Stromal cell of bone marrow (primary cell): ENCODE data around the gene OSGIN1.

ENCODE experiments used
- DNase-seq: peaks from one replicate; pipeline ENCODE4 v3.0.0-alpha.2; 2012; ENCODE audit warnings: low read depth

OSGIN1 gene

DNA sequence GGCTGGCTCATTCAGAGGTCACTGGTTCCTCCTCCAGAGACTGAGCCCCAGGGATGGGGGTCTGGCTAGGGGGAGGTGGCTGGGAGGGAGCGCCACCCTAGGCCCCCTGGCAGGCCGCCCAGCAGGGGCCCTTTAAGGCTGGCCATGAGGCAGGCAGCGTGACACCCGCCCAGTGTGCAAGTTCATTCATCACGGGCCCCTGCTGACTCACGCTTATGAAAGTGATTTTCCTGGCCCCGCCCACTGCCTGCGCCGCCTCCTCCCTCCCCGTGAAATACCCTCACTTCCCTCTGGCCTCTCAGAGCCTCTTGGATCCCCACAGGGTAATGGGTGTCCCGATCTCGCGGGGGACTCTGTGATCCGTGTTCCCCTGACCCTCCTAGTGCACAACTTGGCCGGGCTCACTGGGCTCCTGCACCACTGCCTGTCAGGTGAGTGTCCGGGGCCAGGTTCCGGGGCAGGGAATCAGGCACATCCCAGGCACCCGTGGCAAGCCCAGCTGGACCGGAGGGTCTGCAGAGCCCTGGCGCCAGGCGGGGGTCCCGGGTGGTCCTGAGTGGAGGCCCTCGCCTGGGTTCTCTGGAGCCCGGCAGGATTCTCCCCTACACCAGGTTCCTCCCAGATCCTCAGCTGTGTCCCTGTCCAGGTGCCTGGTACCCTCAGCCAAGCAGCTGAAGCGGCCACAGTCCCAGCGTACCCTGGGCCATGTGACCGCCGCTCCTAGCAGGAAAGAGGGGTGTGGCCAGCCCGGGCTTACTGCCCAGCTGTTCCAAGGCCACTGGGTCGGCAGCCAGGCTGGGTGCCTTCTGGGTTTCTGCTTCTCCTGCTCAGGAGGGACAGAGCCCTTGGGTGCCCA lies at the start of gene OSGIN1:
OSGIN1 (plus strand) TSS at position 301 of the 856 bp plus-strand sequence. CDS start 4,432 bp downstream, outside the sequence.
- DNase-seq = peak; percentile 93

DNA sequence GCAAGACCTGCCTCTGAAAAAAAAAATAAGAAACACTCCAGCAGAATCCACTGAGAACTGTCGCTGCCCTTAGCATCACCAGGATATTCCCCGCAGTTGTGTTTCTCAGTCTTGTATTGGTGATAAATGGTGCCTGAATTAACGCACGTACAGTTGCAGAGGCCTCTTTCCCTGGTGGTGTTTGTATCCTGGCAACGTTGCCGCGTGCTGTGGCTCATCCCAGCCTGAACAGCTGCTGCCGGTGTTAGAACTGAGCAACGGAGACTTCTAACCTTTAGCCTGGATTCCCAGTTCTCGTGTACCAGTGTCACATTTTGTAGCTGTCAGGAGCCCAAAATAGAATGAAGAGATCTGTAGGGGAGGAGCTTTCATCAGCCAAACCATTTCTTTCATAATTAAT lies 49.3 kb upstream of the OSGIN1 start:
- DNase-seq = no peak

- no peak for DNase-seq
Observed at GRCh38 chr16:83906683-83907082, 46.4 kb upstream of the OSGIN1 start.

GRCh38 chr16:83907111-83907510 lies 45.9 kb upstream of the OSGIN1 start:
- no peak for DNase-seq

DNA sequence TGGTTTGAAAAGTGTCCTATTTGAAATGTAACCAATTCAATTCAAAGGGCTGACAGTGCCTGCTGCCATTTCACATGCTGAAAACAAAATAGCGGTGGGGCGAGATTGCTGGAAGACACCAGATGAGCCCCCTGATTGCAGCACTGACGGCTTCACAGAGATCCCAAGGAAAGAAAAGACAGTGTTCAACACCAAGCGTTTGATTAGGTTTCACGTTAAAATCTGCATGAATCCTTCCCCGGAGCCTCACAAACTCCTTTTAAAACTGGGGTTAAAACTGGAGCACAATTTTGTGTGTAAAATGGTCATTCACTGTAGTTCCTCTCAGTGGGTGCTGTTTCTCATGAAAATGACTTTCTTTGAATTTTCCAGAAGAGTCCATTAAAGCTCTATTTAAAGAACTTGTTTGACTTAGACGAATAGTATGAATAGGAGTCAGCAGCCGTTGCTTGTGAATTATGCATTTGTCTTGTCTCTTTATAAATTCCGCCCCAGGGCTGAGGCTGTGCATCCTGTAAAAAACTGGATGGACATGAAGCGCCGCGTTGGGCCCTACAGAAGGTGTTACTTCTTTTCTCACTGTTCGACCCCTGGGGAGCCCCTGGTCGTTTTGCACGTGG lies 45.3 kb upstream of the OSGIN1 start:
- DNase-seq = no peak

GRCh38 chr16:83908798-83909197 lies 44.2 kb upstream of the OSGIN1 start:
- no peak for DNase-seq

- no peak for DNase-seq
Observed at GRCh38 chr16:83911290-83911689, 41.8 kb upstream of the OSGIN1 start.

DNA sequence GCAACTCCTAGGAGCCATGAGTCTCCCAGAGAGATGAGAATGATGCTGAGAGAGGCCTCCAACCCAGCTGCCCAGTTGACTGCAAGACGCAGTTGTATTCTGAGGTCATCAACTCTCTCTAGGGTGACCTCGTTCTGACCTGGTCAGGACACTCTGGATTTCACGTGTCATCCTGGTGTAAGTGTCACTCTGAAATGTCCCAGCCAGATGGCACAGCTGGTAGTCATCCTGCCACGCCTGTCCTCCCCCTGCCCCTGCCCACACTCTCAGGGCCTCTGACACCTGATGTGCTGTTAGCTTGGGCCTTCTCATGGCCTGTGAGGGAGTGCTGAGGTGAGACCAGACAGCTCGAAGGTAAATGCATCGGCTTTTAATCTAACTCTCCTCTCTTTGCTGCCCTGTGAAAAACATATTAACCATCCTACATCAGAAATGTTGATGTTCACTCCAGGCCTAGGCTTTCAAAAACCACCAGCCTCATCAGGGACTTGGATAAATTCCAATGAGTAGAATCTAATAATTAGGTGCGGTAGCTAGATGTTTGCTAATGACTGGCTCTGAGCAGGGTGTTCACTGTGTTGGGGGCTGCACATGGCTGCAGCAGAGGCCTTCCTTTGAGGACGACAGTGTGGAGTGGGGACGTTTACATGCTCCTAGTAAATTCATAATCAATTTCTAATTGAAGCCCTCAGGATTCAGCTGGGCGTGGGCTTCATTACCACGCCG lies 40.4 kb upstream of the OSGIN1 start:
- no peak for DNase-seq

DNA sequence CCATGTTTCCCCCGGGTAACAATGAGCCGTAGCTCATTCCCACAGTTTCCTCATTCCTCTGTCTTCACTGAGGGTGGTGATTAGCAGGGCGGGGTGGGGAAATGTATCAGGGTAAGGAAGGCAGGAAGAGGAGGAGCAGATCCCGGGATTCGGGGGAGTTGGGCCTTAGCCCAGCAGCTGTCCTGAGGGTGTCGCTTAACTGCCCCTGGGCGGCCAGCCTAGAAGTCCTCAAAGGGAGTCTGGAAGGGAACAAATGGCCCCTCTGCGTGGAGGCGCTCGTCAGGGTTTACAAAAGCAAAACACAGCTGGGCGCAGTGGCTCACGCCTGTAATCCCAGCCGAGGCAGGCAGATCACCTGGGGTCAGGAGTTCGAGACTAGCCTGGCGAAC lies 39.8 kb upstream of the OSGIN1 start:
- DNase-seq = no peak

DNA sequence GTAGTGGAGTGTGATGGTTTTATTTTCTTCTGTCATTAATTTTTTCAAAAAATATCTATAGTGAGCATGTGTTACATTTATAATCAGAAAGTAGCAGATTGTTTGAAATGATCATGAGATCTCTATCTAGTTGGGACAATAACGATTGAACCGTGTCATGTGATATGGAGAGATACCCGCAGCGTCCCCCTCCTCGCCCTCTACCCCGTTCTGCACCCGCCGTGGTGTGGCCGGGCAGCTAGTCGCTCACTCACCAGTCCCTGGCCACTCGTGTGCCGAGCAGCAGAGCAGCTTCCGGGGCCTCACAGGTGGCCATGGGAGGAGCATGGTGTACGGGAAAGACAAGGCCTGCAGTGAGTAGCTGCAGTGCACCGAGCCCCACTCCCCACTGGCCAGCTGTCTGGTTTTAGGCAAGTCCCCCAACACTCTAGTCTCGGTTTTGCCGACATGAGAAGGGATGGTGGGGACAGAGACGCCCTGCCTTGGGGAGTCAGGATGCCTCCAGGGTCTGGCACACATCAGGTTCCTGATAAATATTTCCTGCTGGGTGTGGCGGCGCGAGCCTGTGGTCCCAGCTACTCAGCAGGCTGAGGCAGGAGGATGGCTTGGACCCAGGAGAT lies 38.8 kb upstream of the OSGIN1 start:
- DNase-seq = no peak

DNA sequence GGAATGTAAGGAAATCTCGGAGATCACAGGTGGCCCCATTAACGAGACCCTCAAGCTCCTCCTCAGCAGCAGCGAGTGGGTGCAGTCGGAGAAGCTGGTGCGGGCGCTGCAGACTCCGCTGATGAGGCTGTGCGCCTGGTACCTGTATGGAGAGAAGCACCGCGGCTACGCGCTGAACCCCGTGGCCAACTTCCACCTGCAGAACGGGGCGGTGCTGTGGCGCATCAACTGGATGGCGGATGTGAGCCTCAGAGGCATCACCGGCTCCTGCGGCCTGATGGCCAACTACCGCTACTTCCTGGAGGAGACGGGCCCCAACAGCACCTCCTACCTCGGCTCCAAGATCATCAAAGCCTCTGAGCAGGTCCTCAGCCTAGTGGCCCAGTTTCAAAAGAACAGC lies 38.0 kb upstream of the OSGIN1 start:
- no peak for DNase-seq

GRCh38 chr16:83915491-83915890 lies 37.5 kb upstream of the OSGIN1 start:
- DNase-seq = no peak

GRCh38 chr16:83917152-83918120 lies 35.6 kb upstream of the OSGIN1 start:
- no peak for DNase-seq

DNA sequence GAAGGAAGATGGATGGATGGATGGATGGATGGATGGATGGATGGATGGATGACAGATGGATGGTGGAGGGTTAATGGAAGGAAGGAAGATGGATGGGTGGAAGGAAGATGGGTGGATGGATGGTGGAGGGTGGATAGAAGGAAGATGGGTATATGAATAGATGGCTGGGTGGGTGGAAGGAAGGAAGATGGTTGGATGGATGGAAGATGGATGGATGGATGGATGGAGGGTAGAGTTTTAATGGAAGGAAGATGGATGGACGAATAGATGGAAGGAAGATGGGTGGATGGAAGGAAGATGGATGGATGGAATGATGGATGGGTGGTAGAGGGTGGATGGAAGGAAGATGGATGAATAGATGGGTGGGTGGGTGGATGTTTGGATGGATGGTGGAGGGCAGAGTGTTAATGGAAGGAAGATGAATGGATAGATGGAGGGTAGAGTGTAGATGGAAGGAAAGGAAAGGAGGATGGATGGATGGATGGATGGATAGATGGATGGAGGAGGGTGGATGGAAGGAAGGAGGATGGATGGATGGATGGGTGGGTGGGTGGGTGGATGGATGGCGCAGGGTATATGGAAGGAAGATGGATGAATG lies 32.0 kb upstream of the OSGIN1 start:
- DNase-seq = no peak

DNA sequence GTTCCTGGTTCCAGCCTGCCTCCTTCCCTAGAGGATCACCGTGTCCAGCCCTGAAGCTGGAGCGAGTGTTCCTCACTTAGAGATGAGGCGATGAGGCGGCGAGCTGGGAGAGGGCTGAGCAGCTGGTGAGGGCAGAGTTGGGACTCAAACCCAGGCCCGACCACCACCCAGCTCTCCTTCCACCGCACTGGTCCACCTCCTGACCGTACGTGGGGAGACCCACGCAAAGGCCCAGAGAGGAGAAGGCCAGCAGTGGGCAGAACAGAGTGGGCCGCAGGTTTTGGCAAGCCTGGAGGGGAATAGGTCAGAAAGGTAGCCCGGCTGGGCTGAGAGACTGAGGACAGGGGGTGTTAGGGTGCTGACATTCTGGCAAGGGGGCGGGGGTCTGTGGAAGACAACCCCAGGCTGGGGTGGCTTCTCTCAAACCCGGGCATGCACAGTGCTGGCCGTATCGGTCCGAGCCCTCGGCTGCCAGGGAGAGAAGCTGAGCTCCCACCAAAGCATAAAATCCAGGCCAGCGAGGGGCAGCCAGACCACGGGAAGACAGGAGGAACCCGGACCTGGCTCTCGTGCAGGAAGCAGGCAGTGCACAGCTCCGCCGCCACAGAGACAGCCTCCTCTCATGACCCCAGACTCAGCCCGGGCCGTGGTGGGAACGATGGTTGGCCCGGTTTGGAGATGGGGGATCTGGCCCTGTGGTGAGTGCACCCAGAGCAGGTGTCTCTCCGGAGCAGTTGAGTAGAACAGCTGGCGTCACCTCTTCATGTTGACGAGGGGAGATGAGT lies 29.3 kb upstream of the OSGIN1 start:
- no peak for DNase-seq

DNA sequence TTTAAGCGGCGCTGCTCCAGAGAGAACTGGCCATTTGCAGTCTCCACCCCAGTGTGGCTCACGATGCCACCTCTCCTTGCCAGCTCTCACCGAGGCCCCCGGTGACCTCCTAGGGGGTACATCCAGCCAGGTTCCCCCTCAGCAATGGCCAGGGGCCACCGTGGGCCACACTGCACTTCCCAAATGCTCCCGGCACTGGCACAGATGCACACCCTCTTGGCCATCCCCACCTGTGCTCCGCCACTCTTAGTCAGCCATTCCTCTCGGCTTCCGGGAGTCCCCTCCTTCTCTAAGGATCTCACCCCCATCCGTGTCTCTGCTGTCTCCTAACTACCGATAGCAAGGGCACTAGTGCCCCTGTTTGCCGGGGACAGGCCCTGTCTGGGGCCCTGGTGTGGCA lies 28.4 kb upstream of the OSGIN1 start:
- no peak for DNase-seq

DNA sequence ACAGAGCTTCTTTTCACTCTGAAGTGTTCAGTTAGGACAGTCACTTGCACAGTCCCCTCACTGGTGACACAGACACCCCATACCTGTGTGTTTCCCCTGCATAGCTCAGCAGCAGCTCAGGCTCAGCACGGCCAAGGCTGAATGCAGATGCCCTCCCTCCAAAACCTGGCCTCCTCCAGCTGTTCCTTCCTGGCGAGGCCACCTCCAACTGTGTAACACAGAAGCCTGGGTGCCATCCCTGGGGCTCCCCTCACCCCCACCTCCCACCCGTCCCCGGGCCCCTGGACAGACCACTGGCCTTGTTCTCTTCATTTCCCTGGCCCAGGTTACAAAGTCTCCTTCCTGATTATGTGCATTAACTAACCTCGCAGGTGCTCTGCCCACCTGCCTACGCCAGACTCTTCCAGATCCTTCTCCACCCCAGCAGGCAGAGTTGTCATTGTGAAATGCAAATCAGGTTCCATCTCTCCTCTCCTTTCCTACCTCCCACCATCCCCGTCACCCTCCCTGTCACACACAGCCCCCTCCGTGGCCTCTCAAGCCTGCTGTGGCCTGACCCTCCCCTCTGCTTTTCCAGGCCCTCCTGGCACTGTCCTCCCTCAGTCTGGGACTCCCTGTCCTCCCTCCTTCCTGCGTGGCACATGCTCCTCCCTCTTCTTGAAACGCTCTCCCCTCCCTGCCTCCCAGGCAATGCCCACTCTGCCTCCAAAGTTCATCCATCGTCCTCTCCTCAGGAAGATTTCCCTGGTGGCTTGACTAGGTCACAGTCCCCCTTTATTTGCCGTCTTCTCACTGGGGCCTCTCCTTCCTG lies 27.7 kb upstream of the OSGIN1 start:
- DNase-seq = no peak

GRCh38 chr16:83925957-83926725 lies 26.9 kb upstream of the OSGIN1 start:
- DNase-seq = no peak
